Liver (tissue), 9 donors: ENCODE measurements around the gene CEP43. TPM values are rescaled to one million over a fixed set of nuclear protein-coding genes. Genes with fewer than 3 reads are reported as not detected.

ENCODE experiments used
- DNase-seq: peaks from one replicate; pipeline ENCODE4 v3.0.0-alpha.2; 2017; ENCODE audit warnings: low spot score
- H3K27ac ChIP-seq, 2 donors: one replicate each; pipeline ENCODE4 v1.7.0; 2013; ENCODE audit warnings: inconsistent platforms in 2 of 2, low read length in 2 of 2, control low read depth in 1 of 2, low read depth in 1 of 2, mild to moderate bottlenecking in 1 of 2
- H3K27me3 ChIP-seq, 4 donors: one replicate each; pipeline versions ENCODE4 v1.6.1 to v1.7.0; 2013; ENCODE audit warnings: low read length in 3 of 4, inconsistent platforms in 1 of 4, mild to moderate bottlenecking in 1 of 4, moderate library complexity in 1 of 4; ENCODE audit not compliant: control insufficient read depth in 4 of 4, insufficient read depth in 4 of 4
- H3K36me3 ChIP-seq, 4 donors: one replicate each; pipeline versions ENCODE4 v1.6.1 to v1.7.0; 2013; ENCODE audit warnings: low read length in 3 of 4, mild to moderate bottlenecking in 3 of 4, low read depth in 1 of 4, moderate library complexity in 1 of 4; ENCODE audit not compliant: control insufficient read depth in 4 of 4, insufficient read depth in 3 of 4
- H3K4me1 ChIP-seq, 4 donors: one replicate each; pipeline versions ENCODE4 v1.6.1 to v1.7.0; 2013; ENCODE audit warnings: low read length in 3 of 4, mild to moderate bottlenecking in 3 of 4, moderate library complexity in 1 of 4; ENCODE audit not compliant: control insufficient read depth in 4 of 4, insufficient read depth in 4 of 4
- H3K4me3 ChIP-seq, 3 donors: one replicate each; pipeline versions ENCODE4 v1.6.1 to v1.7.0; 2013; ENCODE audit warnings: low read length in 3 of 3, control low read depth in 1 of 3, low read depth in 1 of 3, mild to moderate bottlenecking in 1 of 3
- H3K9ac ChIP-seq, 2 donors: one replicate each; pipeline ENCODE4 v1.7.0; 2013; ENCODE audit warnings: low read length in 2 of 2, mild to moderate bottlenecking in 2 of 2, moderate library complexity in 2 of 2, control low read depth in 1 of 2, low read depth in 1 of 2
- H3K9me3 ChIP-seq, 4 donors: one replicate each; pipeline versions ENCODE4 v1.6.1 to v1.7.0; 2013; ENCODE audit warnings: low read length in 3 of 4; ENCODE audit not compliant: control insufficient read depth in 4 of 4
- EGR1 ChIP-seq, 2 donors: IDR thresholded peaks; 2 replicates each; pipeline ENCODE4 v1.6.1; 2016 to 2018; ENCODE audit warnings: antibody characterized with exemption in 2 of 2, low read depth in 2 of 2
- FOXA1 ChIP-seq: IDR thresholded peaks from 2 replicates; pipeline ENCODE4 v1.6.1; 2016; ENCODE audit warnings: antibody characterized with exemption
- FOXA2 ChIP-seq: IDR thresholded peaks from 2 replicates; pipeline ENCODE4 v1.6.1; 2016; ENCODE audit warnings: antibody characterized with exemption
- GABPA ChIP-seq, 2 donors: IDR thresholded peaks in 1 of 2; conservative IDR thresholded peaks in 1 of 2; 2 replicates each; pipeline ENCODE4 v1.6.1; 2016; ENCODE audit warnings: antibody characterized with exemption in 2 of 2, mild to moderate bottlenecking in 1 of 2, moderate library complexity in 1 of 2
- HNF4A ChIP-seq, 2 donors: conservative IDR thresholded peaks; 2 replicates each; pipeline ENCODE4 v1.6.1; 2016; ENCODE audit warnings: antibody characterized with exemption in 2 of 2, mild to moderate bottlenecking in 2 of 2
- HNF4G ChIP-seq: IDR thresholded peaks from 2 replicates; pipeline ENCODE4 v1.6.1; 2016; ENCODE audit warnings: antibody characterized with exemption
- JUND ChIP-seq, 2 donors: IDR thresholded peaks; 2 replicates each; pipeline ENCODE4 v1.6.1; 2016; ENCODE audit warnings: antibody characterized with exemption in 2 of 2
- NR2F2 ChIP-seq: IDR thresholded peaks from 2 replicates; pipeline ENCODE4 v1.6.1; 2016; ENCODE audit warnings: antibody characterized with exemption
- RAD21 ChIP-seq, 2 donors: IDR thresholded peaks; 2 replicates each; pipeline ENCODE4 v1.6.1; 2016; ENCODE audit warnings: antibody characterized with exemption in 2 of 2, mild to moderate bottlenecking in 2 of 2
- RXRA ChIP-seq, 2 donors: IDR thresholded peaks; 2 replicates each; pipeline ENCODE4 v1.6.1; 2017 to 2018; ENCODE audit warnings: antibody characterized with exemption in 2 of 2, mild to moderate bottlenecking in 1 of 2
- SP1 ChIP-seq: IDR thresholded peaks from 2 replicates; pipeline ENCODE4 v1.6.1; 2018; ENCODE audit warnings: antibody characterized with exemption, mild to moderate bottlenecking
- TAF1 ChIP-seq: conservative IDR thresholded peaks from 2 replicates; pipeline ENCODE4 v1.6.1; 2016; ENCODE audit warnings: antibody characterized with exemption, mild to moderate bottlenecking
- YY1 ChIP-seq: IDR thresholded peaks from 2 replicates; pipeline ENCODE4 v1.6.1; 2016; ENCODE audit warnings: antibody characterized with exemption, mild to moderate bottlenecking
- WGBS: extraction: QIAGEN DNeasy Blood & Tissue Kit; methylation state at CpG from one replicate; pipeline ENCODE4 v1.1.7; 2013; 5-methylcytosine and 5-hydroxymethylcytosine counted together
- polyA plus RNA-seq, 2 donors: library from polyadenylated mRNA; stranded (reverse) in 1 of 2; unstranded in 1 of 2; fragments of 200-250 nt in 1 of 2; fragments of >200 nt in 1 of 2; fragmentation: Nextera tagmentation in 1 of 2; extraction: Ambion mirVana in 1 of 2; gene quantifications; one replicate each; pipeline versions ENCODE4 v1.2.1 to v1.2.3, GENCODE V29; 2013 to 2015
- total RNA-seq, 2 donors: library from RNA; depleted of rRNA; stranded (reverse); fragments of >200 nt; gene quantifications; one replicate each; pipeline ENCODE4 v1.2.3, GENCODE V29; 2014
- TF ChIP-seq, protein P1 (sequence below): IDR thresholded peaks from 2 replicates; pipeline ENCODE4 v1.6.1; 2016; ENCODE audit warnings: antibody characterized with exemption
- TF ChIP-seq, protein P2 (sequence below): IDR thresholded peaks from 2 replicates; pipeline ENCODE4 v1.6.1; 2016; ENCODE audit warnings: antibody characterized with exemption
- TF ChIP-seq, protein P3 (sequence below): IDR thresholded peaks from 2 replicates; pipeline ENCODE4 v1.6.1; 2016; ENCODE audit warnings: antibody characterized with exemption
- TF ChIP-seq, protein P4 (sequence below): fragments of 150-350 bp; IDR thresholded peaks from 2 replicates; pipeline ENCODE4 v1.5.1; 2017; ENCODE audit warnings: improper control_type of control experiment, low read depth, low read length; ENCODE audit not compliant: missing input control
- TF ChIP-seq, protein P5 (sequence below): IDR thresholded peaks from 2 replicates; pipeline ENCODE4 v1.6.1; 2016; ENCODE audit warnings: antibody characterized with exemption, mild to moderate bottlenecking
- donor health status: healthy.
- donor health status: healthy.
- donor health status: healthy.
- donor health status: healthy.
- donor health status: healthy.

CEP43 gene
- total and polyA plus RNA-seq, 4 donors, result 12.0 to 32.0 (median 18.0) TPM

DNA sequence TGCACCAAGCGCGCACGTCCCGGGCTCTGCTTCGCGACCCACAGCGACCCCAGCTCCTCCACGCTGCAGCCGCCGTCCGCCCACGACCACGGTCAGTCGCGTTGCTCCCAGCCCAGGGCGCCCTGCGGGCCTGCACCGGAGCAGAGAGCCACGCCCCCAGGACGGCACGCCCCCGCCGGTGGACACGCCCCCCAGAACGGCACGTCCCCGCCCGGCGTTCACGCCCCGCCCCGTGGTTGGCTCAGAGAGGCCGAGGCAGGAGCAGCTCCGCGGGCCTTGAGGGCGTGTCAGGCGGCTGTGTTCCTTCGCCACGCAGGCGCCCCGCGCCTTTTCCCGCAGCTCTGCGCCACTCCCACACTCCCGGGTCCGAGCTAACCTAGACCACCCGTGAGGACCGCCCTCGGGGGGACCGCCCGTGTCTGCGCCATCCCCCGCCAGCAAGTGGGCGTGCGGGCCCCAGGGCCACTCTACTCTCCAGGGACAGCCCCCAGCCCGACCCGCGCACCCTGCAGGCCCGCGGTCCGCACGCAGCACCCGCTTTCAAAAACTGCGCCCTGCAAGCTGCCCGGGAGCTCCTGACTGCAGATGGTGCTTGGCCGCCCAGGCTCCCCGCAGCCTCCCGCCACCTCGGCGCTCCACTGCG is 42.6 kb upstream of the CEP43 start, which contains the start of gene RNASET2:
Gene RNASET2, minus strand, starts transcription at position 107 of the 643 bp plus-strand sequence. CDS start 368 bp downstream, outside the sequence.
- Histone ChIP-seq H3K36me3 (no peaks in the 10 kb centered on the region), H3K9me3 (no peaks in the 10 kb centered on the region), H3K27me3 (no peaks in the 10 kb centered on the region), H3K9ac (peak within 1 kb of the TSS; percentile 64 to 65), H3K27ac (peak within 1 kb of the TSS; percentile 94), H3K4me3 (peak within 1 kb of the TSS; percentile 70 to 87 (median 79)), H3K4me1 (peaks cover 5 to 25% (median 13%) of the 10 kb centered on the region in 4 donors)
- no peak for TF ChIP-seq FOXA1
- TF ChIP-seq YY1, result peak; percentile 38
- WGBS, result under 1% methylated on average over 71 of the region's 71 CpGs
- DNase-seq, result peak; percentile 99

DNA sequence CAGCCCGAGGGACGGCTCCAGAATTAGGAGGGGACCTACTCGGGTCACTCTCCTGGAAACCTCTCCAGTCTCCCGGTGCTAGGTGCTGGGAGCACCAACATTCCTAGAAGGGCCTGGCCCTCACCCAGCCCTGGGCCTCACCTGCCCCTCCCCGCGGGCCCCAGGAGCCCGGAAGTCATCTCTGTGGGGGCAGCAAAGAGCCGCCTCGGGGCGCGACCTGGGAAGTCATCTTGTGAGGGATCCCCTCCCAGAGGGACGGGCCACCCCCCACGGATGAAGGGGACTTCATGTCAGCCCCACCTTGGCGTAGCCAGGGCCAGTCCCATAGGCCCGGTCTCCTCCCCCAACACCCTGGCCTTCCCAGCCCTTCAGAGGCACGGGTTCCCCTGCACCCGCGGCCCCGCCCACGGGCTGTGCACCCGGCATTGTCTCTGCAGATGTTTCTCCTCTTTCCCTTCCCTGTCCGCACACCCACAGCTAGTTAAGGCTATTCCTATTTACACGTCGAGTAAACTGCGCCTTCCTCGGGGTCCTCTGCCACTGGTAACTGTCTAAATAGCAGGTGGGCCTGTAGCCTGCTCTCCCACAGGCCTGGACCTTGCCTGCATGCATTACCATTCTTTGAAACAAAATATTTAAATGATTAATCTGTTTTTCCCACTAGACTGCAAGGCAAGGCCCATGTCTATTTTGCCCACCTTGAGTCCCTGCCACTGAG is 42.0 kb upstream of the CEP43 start:
- TF ChIP-seq, protein P1, sequence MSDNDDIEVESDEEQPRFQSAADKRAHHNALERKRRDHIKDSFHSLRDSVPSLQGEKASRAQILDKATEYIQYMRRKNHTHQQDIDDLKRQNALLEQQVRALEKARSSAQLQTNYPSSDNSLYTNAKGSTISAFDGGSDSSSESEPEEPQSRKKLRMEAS, result no peak
- no peak for TF ChIP-seq JUND (IDR thresholded peaks at IDR 0.05)
- no peak for TF ChIP-seq HNF4G
- TF ChIP-seq YY1, result no peak
- no peak for TF ChIP-seq GABPA (IDR thresholded peaks at IDR 0.05 in 1 of 2, conservative IDR thresholded peaks at IDR 0.05 in 1 of 2)
- TF ChIP-seq, protein P2, sequence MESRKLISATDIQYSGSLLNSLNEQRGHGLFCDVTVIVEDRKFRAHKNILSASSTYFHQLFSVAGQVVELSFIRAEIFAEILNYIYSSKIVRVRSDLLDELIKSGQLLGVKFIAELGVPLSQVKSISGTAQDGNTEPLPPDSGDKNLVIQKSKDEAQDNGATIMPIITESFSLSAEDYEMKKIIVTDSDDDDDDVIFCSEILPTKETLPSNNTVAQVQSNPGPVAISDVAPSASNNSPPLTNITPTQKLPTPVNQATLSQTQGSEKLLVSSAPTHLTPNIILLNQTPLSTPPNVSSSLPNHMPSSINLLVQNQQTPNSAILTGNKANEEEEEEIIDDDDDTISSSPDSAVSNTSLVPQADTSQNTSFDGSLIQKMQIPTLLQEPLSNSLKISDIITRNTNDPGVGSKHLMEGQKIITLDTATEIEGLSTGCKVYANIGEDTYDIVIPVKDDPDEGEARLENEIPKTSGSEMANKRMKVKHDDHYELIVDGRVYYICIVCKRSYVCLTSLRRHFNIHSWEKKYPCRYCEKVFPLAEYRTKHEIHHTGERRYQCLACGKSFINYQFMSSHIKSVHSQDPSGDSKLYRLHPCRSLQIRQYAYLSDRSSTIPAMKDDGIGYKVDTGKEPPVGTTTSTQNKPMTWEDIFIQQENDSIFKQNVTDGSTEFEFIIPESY, result no peak
- TF ChIP-seq RXRA (IDR thresholded peaks at IDR 0.05), result no peak
- TF ChIP-seq RAD21 (IDR thresholded peaks at IDR 0.05), result no peak
- no peak for TF ChIP-seq FOXA2
- TF ChIP-seq EGR1 (IDR thresholded peaks at IDR 0.05; ENCODE audit: low read depth in 2 of 2), result no peak
- TF ChIP-seq, protein P3, sequence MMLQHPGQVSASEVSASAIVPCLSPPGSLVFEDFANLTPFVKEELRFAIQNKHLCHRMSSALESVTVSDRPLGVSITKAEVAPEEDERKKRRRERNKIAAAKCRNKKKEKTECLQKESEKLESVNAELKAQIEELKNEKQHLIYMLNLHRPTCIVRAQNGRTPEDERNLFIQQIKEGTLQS, result no peak
- TF ChIP-seq TAF1, result no peak
- TF ChIP-seq SP1, result no peak
- TF ChIP-seq, protein P4, sequence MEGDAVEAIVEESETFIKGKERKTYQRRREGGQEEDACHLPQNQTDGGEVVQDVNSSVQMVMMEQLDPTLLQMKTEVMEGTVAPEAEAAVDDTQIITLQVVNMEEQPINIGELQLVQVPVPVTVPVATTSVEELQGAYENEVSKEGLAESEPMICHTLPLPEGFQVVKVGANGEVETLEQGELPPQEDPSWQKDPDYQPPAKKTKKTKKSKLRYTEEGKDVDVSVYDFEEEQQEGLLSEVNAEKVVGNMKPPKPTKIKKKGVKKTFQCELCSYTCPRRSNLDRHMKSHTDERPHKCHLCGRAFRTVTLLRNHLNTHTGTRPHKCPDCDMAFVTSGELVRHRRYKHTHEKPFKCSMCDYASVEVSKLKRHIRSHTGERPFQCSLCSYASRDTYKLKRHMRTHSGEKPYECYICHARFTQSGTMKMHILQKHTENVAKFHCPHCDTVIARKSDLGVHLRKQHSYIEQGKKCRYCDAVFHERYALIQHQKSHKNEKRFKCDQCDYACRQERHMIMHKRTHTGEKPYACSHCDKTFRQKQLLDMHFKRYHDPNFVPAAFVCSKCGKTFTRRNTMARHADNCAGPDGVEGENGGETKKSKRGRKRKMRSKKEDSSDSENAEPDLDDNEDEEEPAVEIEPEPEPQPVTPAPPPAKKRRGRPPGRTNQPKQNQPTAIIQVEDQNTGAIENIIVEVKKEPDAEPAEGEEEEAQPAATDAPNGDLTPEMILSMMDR, result no peak
- no peak for TF ChIP-seq NR2F2
- TF ChIP-seq HNF4A (conservative IDR thresholded peaks at IDR 0.05), result no peak
- TF ChIP-seq, protein P5, sequence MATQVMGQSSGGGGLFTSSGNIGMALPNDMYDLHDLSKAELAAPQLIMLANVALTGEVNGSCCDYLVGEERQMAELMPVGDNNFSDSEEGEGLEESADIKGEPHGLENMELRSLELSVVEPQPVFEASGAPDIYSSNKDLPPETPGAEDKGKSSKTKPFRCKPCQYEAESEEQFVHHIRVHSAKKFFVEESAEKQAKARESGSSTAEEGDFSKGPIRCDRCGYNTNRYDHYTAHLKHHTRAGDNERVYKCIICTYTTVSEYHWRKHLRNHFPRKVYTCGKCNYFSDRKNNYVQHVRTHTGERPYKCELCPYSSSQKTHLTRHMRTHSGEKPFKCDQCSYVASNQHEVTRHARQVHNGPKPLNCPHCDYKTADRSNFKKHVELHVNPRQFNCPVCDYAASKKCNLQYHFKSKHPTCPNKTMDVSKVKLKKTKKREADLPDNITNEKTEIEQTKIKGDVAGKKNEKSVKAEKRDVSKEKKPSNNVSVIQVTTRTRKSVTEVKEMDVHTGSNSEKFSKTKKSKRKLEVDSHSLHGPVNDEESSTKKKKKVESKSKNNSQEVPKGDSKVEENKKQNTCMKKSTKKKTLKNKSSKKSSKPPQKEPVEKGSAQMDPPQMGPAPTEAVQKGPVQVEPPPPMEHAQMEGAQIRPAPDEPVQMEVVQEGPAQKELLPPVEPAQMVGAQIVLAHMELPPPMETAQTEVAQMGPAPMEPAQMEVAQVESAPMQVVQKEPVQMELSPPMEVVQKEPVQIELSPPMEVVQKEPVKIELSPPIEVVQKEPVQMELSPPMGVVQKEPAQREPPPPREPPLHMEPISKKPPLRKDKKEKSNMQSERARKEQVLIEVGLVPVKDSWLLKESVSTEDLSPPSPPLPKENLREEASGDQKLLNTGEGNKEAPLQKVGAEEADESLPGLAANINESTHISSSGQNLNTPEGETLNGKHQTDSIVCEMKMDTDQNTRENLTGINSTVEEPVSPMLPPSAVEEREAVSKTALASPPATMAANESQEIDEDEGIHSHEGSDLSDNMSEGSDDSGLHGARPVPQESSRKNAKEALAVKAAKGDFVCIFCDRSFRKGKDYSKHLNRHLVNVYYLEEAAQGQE, result no peak
- no peak for TF ChIP-seq FOXA1
- WGBS, result 17% methylated on average over 26 of the region's 26 CpGs
- H3K36me3 ChIP-seq, result no peaks in the 10 kb centered on the region
- H3K9me3 ChIP-seq, result no peaks in the 10 kb centered on the region
- DNase-seq, result no peak
- H3K27ac ChIP-seq, result peak overlapping the region; percentile 94
- peak overlapping the region; percentile 64 to 65 for H3K9ac ChIP-seq
- peak overlapping the region; percentile 70 to 87 (median 72) for H3K4me3 ChIP-seq
- no peaks in the 10 kb centered on the region for H3K27me3 ChIP-seq
- H3K4me1 ChIP-seq, result peaks cover 5 to 25% (median 13%) of the 10 kb centered on the region in 4 donors
